Measurements from ENCODE around the gene CASZ1. TPM values are rescaled to one million over a fixed set of nuclear protein-coding genes. Genes with fewer than 3 reads are reported as not detected.

CASZ1 gene
- total RNA-seq (2021; ENCODE audit: unreplicated experiment) (27.8 TPM), Bru-seq, nascent RNA (percentile 58 among the genes with signal in this experiment), BruChase-seq, experiment 1, labeled RNA remaining after a 2-hour chase (percentile 53 among the genes with signal in this experiment), BruChase-seq, experiment 2, labeled RNA remaining after a 6-hour chase (percentile 58 among the genes with signal in this experiment)
- polyA plus RNA-seq (2012; ENCODE audit: insufficient read length): 15.3 TPM
- long read RNA-seq, partial matches to known transcripts: 13 of 34 reads
- long read RNA-seq, other reads (novel, unspliced or antisense): 21 of 34 reads

DNA sequence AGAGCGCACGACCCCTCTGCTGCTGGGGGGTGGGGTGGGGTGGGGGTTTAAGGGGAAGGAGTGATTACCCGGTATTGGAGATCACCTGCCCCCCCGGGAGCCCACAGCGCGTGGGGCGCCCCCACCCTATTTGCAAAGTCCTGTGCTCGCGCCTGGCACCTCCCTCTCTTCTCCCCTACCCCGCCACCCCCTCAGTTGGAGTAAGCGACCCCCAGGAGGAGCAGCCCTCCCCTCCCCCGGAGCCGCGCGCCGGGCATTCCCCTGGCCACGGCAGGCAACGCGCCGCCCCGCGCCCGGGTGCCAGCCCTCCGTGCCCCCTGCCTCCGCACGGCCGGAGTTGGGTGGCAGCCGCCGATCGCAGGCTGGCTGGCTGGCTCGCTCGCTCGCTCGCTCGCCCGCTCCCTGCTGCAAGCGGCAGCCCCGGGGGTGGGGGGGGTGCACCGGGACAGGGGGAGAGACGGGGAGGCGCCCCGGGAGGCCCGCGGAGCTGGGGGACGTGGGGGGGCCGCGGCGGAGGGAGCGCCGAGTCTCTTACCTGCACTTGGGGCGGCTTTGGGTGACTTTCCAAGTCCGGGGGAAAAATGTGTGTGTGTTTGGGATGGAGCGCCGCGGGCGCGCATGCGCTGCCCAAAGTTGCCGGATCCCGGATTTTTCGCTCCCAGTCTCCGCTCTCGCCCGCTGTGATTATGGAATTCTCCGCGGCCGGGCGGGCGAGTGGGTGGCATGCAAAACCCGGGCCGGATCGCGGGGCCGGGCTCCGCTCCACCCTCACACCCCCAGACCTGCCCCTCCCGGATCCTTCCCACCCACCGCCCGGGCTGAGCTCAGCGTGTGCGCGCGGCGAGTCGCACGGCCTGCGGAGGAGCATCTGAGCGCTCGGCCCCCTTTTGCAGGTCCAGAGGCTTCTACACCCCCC lies at the start of gene CASZ1:
TSS of gene CASZ1 (minus strand) at position 618 of the 916 bp plus-strand sequence. CDS start 102,757 bp downstream, outside the sequence.
- Histone ChIP-seq H3K9me3 (ENCODE audit: control insufficient read depth, insufficient read depth, low read depth, low read length) (no peaks in the 10 kb centered on the region), H3K4me1 (ENCODE audit: control insufficient read depth, insufficient read depth, low read length) (peaks cover 14% of the 10 kb centered on the region), H3K27ac (ENCODE audit: low read length) (peak within 1 kb of the TSS; percentile 86), H3K36me3 (ENCODE audit: control insufficient read depth, insufficient read depth, low read length) (no peaks in the 10 kb centered on the region), H3K4me3 (ENCODE audit: low read depth in 2 of 2, low read length in 2 of 2) (peak within 1 kb of the TSS; percentile 69 to 76), H3K27me3 (ENCODE audit: control insufficient read depth, insufficient read depth, low read length) (no peaks in the 10 kb centered on the region)
- TF ChIP-seq, protein P1, sequence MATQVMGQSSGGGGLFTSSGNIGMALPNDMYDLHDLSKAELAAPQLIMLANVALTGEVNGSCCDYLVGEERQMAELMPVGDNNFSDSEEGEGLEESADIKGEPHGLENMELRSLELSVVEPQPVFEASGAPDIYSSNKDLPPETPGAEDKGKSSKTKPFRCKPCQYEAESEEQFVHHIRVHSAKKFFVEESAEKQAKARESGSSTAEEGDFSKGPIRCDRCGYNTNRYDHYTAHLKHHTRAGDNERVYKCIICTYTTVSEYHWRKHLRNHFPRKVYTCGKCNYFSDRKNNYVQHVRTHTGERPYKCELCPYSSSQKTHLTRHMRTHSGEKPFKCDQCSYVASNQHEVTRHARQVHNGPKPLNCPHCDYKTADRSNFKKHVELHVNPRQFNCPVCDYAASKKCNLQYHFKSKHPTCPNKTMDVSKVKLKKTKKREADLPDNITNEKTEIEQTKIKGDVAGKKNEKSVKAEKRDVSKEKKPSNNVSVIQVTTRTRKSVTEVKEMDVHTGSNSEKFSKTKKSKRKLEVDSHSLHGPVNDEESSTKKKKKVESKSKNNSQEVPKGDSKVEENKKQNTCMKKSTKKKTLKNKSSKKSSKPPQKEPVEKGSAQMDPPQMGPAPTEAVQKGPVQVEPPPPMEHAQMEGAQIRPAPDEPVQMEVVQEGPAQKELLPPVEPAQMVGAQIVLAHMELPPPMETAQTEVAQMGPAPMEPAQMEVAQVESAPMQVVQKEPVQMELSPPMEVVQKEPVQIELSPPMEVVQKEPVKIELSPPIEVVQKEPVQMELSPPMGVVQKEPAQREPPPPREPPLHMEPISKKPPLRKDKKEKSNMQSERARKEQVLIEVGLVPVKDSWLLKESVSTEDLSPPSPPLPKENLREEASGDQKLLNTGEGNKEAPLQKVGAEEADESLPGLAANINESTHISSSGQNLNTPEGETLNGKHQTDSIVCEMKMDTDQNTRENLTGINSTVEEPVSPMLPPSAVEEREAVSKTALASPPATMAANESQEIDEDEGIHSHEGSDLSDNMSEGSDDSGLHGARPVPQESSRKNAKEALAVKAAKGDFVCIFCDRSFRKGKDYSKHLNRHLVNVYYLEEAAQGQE (IDR thresholded peaks at IDR 0.05; ENCODE audit: insufficient read depth in 1 of 2, low read depth in 2 of 2, low read length in 1 of 2): 0 out of 4 replicates have a peak, but pooled peaks of 1 of the 2 experiments have one; percentile 36
- no peak for TF ChIP-seq CTCF (IDR thresholded peaks at IDR 0.05)
- TF ChIP-seq SIN3A (IDR thresholded peaks at IDR 0.05; ENCODE audit: borderline replicate concordance, insufficient read depth, low read depth, low read length): peak; percentile 83; the same call in 1 of the 2 replicates
- TF ChIP-seq TCF7L2 (IDR thresholded peaks at IDR 0.05; ENCODE audit: low read depth, low read length): no peak
- peak; percentile 51; the same call in 1 of the 2 replicates for TF ChIP-seq POLR2AphosphoS5 (IDR thresholded peaks at IDR 0.05; ENCODE audit: low read depth, low read length)
- POLR2A ChIA-PET: interaction anchor here (0.6 kb wide), 1 partner anchor 1112 kb away, joined by 4 read pairs; no protein-coding TSS in a partner anchor
- intact Hi-C loops (cut with micrococcal nuclease; ENCODE audit: unreplicated experiment): loop anchor here (1.0 kb wide), 1 partner anchor 282 kb away; no protein-coding TSS in a partner anchor
- ATAC-seq: peak; percentile 73
- peak; percentile 62 for DNase-seq (ENCODE audit: low read depth, low spot score)
- CTCF ChIA-PET: interaction anchor here (0.5 kb wide), 1 partner anchor 8 kb away, joined by 4 read pairs; no protein-coding TSS in a partner anchor
- no TSS peak for BruUV-seq (replicated peaks)
- in situ Hi-C loops (cut with HindIII; ENCODE audit: low pct_unique_long_range_greater_than_20kb, low sequenced_read_pairs): no loop called here

GRCh38 chr1:10843697-10844096 lies 47.3 kb upstream of the CASZ1 start:
- Histone ChIP-seq H3K9me3 (ENCODE audit: control insufficient read depth, insufficient read depth, low read depth, low read length) (no peaks in the 10 kb centered on the region), H3K27me3 (ENCODE audit: control insufficient read depth, insufficient read depth, low read length) (no peaks in the 10 kb centered on the region), H3K36me3 (ENCODE audit: control insufficient read depth, insufficient read depth, low read length) (no peaks in the 10 kb centered on the region), H3K27ac (ENCODE audit: low read length) (no peak overlapping the region), H3K4me3 (ENCODE audit: low read depth in 2 of 2, low read length in 2 of 2) (no peak overlapping the region), H3K4me1 (ENCODE audit: control insufficient read depth, insufficient read depth, low read length) (no peaks in the 10 kb centered on the region)
- ATAC-seq (no peak), DNase-seq (ENCODE audit: low read depth, low spot score) (no peak)
- TF ChIP-seq SIN3A (IDR thresholded peaks at IDR 0.05; ENCODE audit: borderline replicate concordance, insufficient read depth, low read depth, low read length): no peak
- TF ChIP-seq, protein P1 (IDR thresholded peaks at IDR 0.05; ENCODE audit: insufficient read depth in 1 of 2, low read depth in 2 of 2, low read length in 1 of 2): no peak
- no peak for TF ChIP-seq TCF7L2 (IDR thresholded peaks at IDR 0.05; ENCODE audit: low read depth, low read length)
- TF ChIP-seq CTCF (IDR thresholded peaks at IDR 0.05): no peak
- intact Hi-C loops (cut with micrococcal nuclease; ENCODE audit: unreplicated experiment) (no loop called here), in situ Hi-C loops (cut with HindIII; ENCODE audit: low pct_unique_long_range_greater_than_20kb, low sequenced_read_pairs) (no loop called here)
- no TSS peak for BruUV-seq (replicated peaks)
- CTCF ChIA-PET: no interaction called here
- POLR2A ChIA-PET: no interaction called here

Data from Panc1 (cell line).